GM21390 (cell line): Measurements from ENCODE around the gene NAGK.
A peak's percentile ranks its signal among the peaks of the same experiment; 100 is the strongest.
"Not testable (repeated sequence)": the region's sequence is repeated elsewhere in the genome, so short reads cannot be mapped to it uniquely, and the experiment has no call there.

Source experiments
- ATAC-seq: cut with Tn5 transposase; IDR thresholded peaks from one replicate; pipeline ENCODE4 v1.9.1; 2021; ENCODE audit not compliant: unreplicated experiment

The NAGK gene

GRCh38 chr2:71067567-71068217, 756 bp upstream of the NAGK start:
- peak; percentile 1 for ATAC-seq

DNA sequence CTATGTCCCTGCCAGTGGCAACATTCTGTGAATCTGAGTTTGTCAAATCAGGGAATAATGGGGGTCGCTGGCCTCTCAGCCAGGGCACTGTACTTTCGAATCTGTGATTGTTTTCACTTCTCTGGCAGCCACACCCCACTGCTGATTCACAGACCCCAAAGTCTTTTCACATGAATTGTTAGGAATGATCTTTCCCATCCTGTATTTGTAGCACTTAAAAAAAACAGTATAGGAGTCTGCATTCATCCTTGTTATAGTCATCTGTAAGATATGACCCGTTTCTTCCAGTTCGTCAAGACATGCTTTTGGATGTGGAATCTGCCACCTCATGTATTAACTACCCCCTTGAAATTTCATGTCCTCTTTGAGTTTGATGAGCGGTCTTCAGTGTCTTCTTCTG, 928 bp downstream of the NAGK start:
- ATAC-seq: no peak

GRCh38 chr2:71070294-71071093, 2.0 kb downstream of the NAGK start:
- no peak for ATAC-seq

- ATAC-seq: peak; percentile 45
These were observed 3.4 kb downstream of the NAGK start for GRCh38 chr2:71071681-71072398.

GRCh38 chr2:71072492-71072891, 4.0 kb downstream of the NAGK start:
- ATAC-seq: no peak

DNA sequence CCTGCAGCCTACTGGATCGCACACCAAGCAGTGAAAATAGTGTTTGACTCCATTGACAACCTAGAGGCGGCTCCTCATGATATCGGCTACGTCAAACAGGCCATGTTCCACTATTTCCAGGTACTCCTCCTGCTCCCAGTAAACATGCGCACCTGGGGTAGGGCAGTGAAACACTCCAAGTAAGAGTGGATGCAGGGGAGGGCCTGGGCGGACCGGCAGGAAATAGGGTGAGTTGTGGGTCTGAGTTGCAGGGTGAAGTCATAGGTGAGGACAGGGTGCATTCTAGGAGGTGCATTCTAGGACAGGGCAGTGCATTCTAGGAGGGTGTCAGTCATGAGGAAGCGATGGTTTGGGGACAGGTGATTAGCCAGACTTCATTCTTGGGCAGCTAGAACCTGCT, 5.0 kb downstream of the NAGK start:
- ATAC-seq: no peak

GRCh38 chr2:71074893-71075395, 6.5 kb downstream of the NAGK start:
- no peak for ATAC-seq

DNA sequence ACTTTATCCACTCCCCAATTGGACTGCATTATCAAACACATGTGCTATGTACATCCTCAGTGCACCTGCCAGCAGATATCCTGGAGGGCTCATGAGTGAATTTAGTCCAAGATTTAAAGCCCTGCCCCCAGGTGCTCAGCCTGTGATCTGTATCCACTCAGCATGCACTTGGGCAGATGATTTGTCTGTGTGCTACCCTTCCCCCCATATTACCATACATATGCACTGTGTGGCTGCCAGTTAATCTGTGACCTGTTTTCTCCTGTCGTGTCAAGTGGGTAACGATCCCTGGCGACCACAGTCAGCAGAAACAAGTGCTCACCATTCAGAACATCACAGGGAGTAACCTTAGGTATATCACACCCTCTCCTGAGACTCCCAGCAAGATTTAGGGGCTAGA, 10.2 kb downstream of the NAGK start:
- no peak for ATAC-seq

- ATAC-seq: peak; percentile 56
These were observed 14.2 kb downstream of the NAGK start for GRCh38 chr2:71082402-71083252.

- not testable (repeated sequence) for ATAC-seq
These were observed 14.8 kb downstream of the NAGK start for GRCh38 chr2:71083297-71083696.

GRCh38 chr2:71083752-71084312, 15.4 kb downstream of the NAGK start:
- ATAC-seq: not testable (repeated sequence)

- ATAC-seq: not testable (repeated sequence)
These were observed 17.0 kb downstream of the NAGK start for GRCh38 chr2:71085325-71086003.

DNA sequence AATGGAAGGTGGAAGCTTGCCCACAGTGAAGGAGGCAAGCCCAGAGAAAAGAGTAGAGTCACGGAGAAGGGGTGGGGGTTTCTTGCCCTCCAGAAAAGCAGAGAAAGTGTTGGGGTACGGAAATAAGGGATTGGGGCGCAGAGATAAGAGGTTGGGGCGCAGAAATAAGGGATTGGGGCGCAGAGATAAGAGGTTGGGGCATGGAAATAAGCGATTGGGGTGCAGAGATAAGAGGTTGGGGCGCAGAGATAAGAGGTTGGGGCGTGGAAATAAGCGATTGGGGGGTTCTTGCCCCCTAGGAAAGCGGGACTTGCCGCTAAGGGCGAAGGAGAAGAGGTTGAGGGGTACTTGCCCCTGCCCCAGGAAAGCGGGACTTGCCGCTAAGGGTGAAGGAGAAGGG, 21.0 kb downstream of the NAGK start:
- ATAC-seq: not testable (repeated sequence)

DNA sequence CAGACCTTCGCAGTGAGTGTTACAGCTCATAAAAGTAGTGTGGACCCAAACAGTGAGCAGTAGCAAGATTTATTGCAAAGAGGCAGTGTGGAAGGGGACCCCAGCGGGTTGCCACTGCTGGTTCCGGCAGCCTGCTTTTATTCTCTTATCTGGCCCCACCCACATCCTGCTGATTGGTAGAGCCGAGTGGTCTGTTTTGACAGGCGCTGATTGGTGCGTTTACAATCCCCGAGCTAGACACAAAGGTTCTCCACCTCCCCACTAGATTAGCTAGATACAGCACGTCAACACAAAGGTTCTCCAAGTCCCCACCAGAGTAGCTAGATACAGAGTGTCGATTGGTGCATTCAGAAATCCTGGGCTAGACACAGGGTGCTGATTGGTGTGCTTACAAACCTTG, 23.4 kb downstream of the NAGK start:
- ATAC-seq: not testable (repeated sequence)

DNA sequence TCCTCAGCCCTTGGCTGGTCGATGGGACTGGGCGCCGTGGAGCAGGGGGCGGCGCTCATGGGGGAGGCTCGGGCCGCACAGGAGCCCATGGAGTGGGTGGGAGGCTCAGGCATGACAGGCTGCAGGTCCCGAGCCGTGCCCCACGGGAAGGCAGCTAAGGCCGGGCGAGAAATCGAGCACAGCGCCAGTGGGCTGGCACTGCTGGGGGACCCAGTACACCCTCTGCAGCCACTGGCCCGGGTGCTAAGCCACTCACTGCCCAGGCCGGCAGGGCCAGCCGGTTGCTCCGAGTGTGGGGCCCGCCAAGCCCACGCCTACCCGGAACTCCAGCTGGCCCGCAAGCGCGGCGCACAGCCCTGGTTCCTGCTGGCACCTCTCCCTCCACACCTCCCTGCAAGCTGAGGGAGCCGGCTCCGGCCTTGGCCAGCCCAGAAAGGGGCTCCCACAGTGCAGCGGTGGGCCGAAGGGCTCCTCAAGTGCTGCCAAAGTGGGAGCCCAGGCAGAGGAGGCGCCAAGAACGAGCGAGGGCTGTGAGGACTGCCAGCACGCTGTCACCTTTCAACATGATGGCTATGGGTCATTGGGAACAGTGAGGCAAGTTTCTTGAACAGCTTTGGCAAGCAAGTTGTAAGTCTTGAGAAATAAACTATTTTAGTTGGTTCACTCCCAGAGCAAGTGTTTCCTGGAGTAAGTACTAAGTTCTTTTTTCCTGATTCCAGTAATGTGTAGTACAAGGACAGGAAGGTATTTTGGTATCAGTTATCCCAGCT, 24.2 kb downstream of the NAGK start:
- ATAC-seq: not testable (repeated sequence)

DNA sequence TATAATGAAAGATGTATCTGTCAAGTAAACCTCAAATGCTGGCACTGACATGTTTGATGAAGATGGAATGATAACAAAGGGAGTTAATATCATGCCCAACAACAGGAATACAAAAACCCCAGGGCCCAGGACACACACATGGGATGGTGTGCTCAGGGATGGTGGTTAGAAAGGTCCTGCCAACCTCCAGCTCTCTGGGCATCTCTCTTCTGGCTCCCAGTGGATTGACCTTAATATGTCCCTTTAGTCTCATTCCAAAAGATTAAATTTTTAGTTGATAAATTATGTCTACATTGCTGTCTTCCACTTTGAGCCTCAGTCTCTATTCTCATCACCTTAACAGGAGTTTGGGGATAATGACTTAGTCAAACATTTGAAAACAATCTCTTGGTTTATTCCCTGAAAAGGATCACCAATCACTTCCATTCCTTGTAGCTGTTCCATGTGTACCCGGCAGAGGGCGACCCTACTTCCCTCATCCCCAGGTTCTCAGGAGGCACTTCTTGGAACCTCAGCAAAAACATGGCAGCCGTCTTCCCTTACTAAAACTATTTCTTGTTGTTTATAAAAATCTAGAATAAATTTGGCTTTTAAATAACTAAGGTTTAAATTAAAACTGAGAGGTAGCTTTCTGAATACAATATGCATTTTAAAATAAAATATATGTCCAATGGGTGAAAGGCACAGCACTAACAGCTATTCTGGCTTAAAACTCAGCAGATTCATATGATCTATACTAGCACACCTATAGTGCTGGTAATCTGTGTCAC, 31.9 kb downstream of the NAGK start:
- ATAC-seq: no peak

DNA sequence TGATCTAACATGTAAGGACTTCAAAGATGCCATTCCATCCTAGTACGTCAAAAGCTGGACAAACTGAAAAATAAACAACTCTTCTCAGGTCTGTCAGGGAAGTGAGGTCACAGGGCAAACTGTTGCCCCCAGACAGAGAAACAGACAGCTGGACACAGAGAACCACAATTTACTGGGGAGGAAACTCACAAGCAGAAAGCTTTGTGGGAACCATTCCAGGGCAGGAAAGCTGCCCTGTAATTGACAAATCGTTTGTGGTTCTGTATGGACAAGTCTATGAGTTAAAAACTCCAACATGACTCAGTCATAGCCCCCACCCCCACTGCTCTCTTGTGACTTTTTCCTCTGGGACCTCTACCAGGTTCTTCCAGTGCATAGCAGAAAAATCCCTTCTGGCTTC, 33.2 kb downstream of the NAGK start:
- ATAC-seq: no peak

GRCh38 chr2:71102981-71103681, 34.7 kb downstream of the NAGK start:
- no peak for ATAC-seq
